CD14-positive monocyte (primary cell): ENCODE measurements around the gene NUP214. TPM values are rescaled to one million over a fixed set of nuclear protein-coding genes. Genes with fewer than 3 reads are reported as not detected.
A peak's percentile ranks its signal among the peaks of the same experiment; 100 is the strongest.

Experiments used
- DNase-seq, 3 donors: peaks; one replicate each; pipeline ENCODE4 v3.0.0-alpha.2; 2011 to 2022
- H2AFZ ChIP-seq: 2 replicates; pipeline ENCODE4 v1.6.0; 2012; ENCODE audit warnings: mild to moderate bottlenecking, low read depth, low read length, inconsistent platforms; ENCODE audit not compliant: insufficient read depth, poor library complexity, severe bottlenecking
- H3K27ac ChIP-seq, 2 donors: 1 replicate in 1 of 2; 2 replicates in 1 of 2; pipeline ENCODE4 v1.5.1; 2012 to 2013; ENCODE audit warnings: low read length in 2 of 2, control low read depth in 1 of 2, inconsistent platforms in 1 of 2, low read depth in 1 of 2, mild to moderate bottlenecking in 1 of 2
- H3K27me3 ChIP-seq, 2 donors: one replicate each; pipeline versions ENCODE4 v1.6.0 to v1.6.1; 2011 to 2013; ENCODE audit warnings: low read length in 2 of 2; ENCODE audit not compliant: control insufficient read depth in 2 of 2, insufficient read depth in 2 of 2
- H3K36me3 ChIP-seq, 2 donors: replicated peaks in 1 of 2; 1 replicate in 1 of 2; 2 replicates in 1 of 2; pipeline versions ENCODE4 v1.5.1 to v1.6.1; 2012 to 2013; ENCODE audit warnings: low read length in 2 of 2, control low read depth in 1 of 2, inconsistent platforms in 1 of 2, mild to moderate bottlenecking in 1 of 2; ENCODE audit not compliant: insufficient read depth in 2 of 2, control insufficient read depth in 1 of 2
- H3K4me1 ChIP-seq, 2 donors: 1 replicate in 1 of 2; 2 replicates in 1 of 2; pipeline versions ENCODE4 v1.5.1 to v1.6.1; 2012 to 2013; ENCODE audit warnings: low read length in 2 of 2, control low read depth in 1 of 2, inconsistent platforms in 1 of 2, mild to moderate bottlenecking in 1 of 2, moderate library complexity in 1 of 2; ENCODE audit not compliant: insufficient read depth in 2 of 2, control insufficient read depth in 1 of 2
- H3K4me2 ChIP-seq: replicated peaks from 2 replicates; pipeline ENCODE3; 2012; ENCODE audit warnings: low read length, moderate library complexity, mild to moderate bottlenecking; ENCODE audit not compliant: poor library complexity, severe bottlenecking; ENCODE audit errors: extremely low read depth
- H3K4me3 ChIP-seq, 3 experiments: fragments of 200-600 bp in 1 of 3; sonication (generic) in 1 of 3; replicated peaks in 1 of 3; 1 replicate in 2 of 3; 2 replicates in 1 of 3; pipeline ENCODE4 v1.5.1; 2011 to 2013; ENCODE audit warnings: low read length in 3 of 3, mild to moderate bottlenecking in 3 of 3, control low read depth in 2 of 3, low read depth in 2 of 3, inconsistent platforms in 1 of 3, moderate library complexity in 1 of 3
- H3K79me2 ChIP-seq: 2 replicates; pipeline ENCODE4 v1.6.0; 2012; ENCODE audit warnings: mild to moderate bottlenecking, control low read depth, inconsistent platforms, low read length, moderate library complexity; ENCODE audit not compliant: insufficient read depth
- H3K9ac ChIP-seq: 2 replicates; pipeline ENCODE4 v1.6.0; 2017; ENCODE audit warnings: low read length, mild to moderate bottlenecking; ENCODE audit not compliant: insufficient read depth, poor library complexity, severe bottlenecking
- H3K9me3 ChIP-seq, 2 donors: replicated peaks in 1 of 2; 1 replicate in 1 of 2; 2 replicates in 1 of 2; pipeline versions ENCODE4 v1.5.1 to v1.6.1; 2012 to 2013; ENCODE audit warnings: low read length in 2 of 2, control low read depth in 1 of 2; ENCODE audit not compliant: control insufficient read depth in 1 of 2, insufficient read depth in 1 of 2
- H4K20me1 ChIP-seq: 2 replicates; pipeline ENCODE4 v1.6.0; 2012; ENCODE audit warnings: mild to moderate bottlenecking, low read length, control low read depth, moderate library complexity; ENCODE audit not compliant: insufficient read depth
- H3K27ac Mint-ChIP-seq, 7 donors: one replicate each; pipeline ENCODE4 v1.8.0; 2020; ENCODE audit warnings: mild to moderate bottlenecking in 7 of 7, mixed read lengths in 7 of 7, moderate library complexity in 6 of 7, inconsistent platforms in 2 of 7
- H3K27me3 Mint-ChIP-seq, 3 donors: one replicate each; pipeline ENCODE4 v1.8.0; 2021 to 2022; ENCODE audit warnings: low read depth in 3 of 3, mild to moderate bottlenecking in 3 of 3, mixed read lengths in 3 of 3, moderate library complexity in 3 of 3, inconsistent platforms in 1 of 3
- H3K36me3 Mint-ChIP-seq, 2 donors: one replicate each; pipeline ENCODE4 v1.8.0; 2020; ENCODE audit warnings: mixed read lengths in 2 of 2, inconsistent platforms in 1 of 2, mild to moderate bottlenecking in 1 of 2
- H3K4me1 Mint-ChIP-seq: one replicate; pipeline ENCODE4 v1.8.0; 2020; ENCODE audit warnings: mild to moderate bottlenecking, mixed read lengths
- H3K4me3 Mint-ChIP-seq, 2 donors: one replicate each; pipeline ENCODE4 v1.8.0; 2020; ENCODE audit warnings: mild to moderate bottlenecking in 2 of 2, mixed read lengths in 2 of 2, moderate library complexity in 1 of 2
- H3K9me3 Mint-ChIP-seq, 7 donors: one replicate each; pipeline ENCODE4 v1.8.0; 2020 to 2022; ENCODE audit warnings: mixed read lengths in 7 of 7, mild to moderate bottlenecking in 6 of 7, moderate library complexity in 6 of 7, inconsistent platforms in 2 of 7
- CTCF ChIP-seq: fragments of 200-600 bp; IDR thresholded peaks from one replicate; pipeline ENCODE4 v1.8.0; 2022; ENCODE audit warnings: antibody characterized with exemption, mild to moderate bottlenecking
- WGBS: methylation state at CpG from one replicate; pipeline ENCODE4 v1.1.5; 2013; ENCODE audit warnings: missing lambda C conversion rate; ENCODE audit not compliant: insufficient coverage; 5-methylcytosine and 5-hydroxymethylcytosine counted together
- intact Hi-C, 2 donors: fragments of 100-400 bp; cut with micrococcal nuclease; formaldehyde crosslinking; loops; one replicate each; pipeline versions ENCODE4 v1.15.0 to v1.15.1; 2023
- polyA plus RNA-seq, 3 donors: library from polyadenylated mRNA; depleted of rRNA in 1 of 3; unstranded in 2 of 3; stranded (reverse) in 1 of 3; fragments of 300-500 nt in 2 of 3; fragments of >200 nt in 1 of 3; fragmentation: Illumina TruSeq in 2 of 3; gene quantifications; 1 replicate in 2 of 3; 2 replicates in 1 of 3; pipeline ENCODE4 v1.2.3, GENCODE V29; 2012 to 2021

NUP214 gene
- polyA plus RNA-seq, 3 donors, result 94.9 to 329 (median 214) TPM

- Mint-ChIP-seq H3K27ac (peak overlapping the region in 1 of 7 donors; percentile 22), H3K4me3 (no peak overlapping the region), H3K36me3 (peaks cover 70 to 82% of the 10 kb centered on the region in 2 donors), H3K27me3 (no peaks in the 10 kb centered on the region), H3K4me1 (peaks cover 15% of the 10 kb centered on the region), H3K9me3 (no peaks in the 10 kb centered on the region)
- H3K4me2 ChIP-seq, result no peak overlapping the region
- H3K27ac ChIP-seq, result no peak overlapping the region
- no peaks in the 10 kb centered on the region for H3K27me3 ChIP-seq
- H3K4me3 ChIP-seq, result no peak overlapping the region
- intact Hi-C loops, result no loop called here
- no peak for DNase-seq
- peaks cover 0 to 6% of the 10 kb centered on the region in 2 donors for H3K4me1 ChIP-seq
- TF ChIP-seq CTCF, result peak; percentile 55
- WGBS, result 97% methylated on average over 4 of the region's 6 CpGs
- H3K36me3 ChIP-seq, result peaks cover 59 to 97% of the 10 kb centered on the region in 2 donors
- no peaks in the 10 kb centered on the region for H3K9me3 ChIP-seq
- H3K79me2 ChIP-seq, result peaks cover 4% of the 10 kb centered on the region
- H4K20me1 ChIP-seq, result no peaks in the 10 kb centered on the region
- no peak overlapping the region for H2AFZ ChIP-seq
- no peak overlapping the region for H3K9ac ChIP-seq
Measured at GRCh38 chr9:131181091-131181681, 55.8 kb downstream of the NUP214 start.

- DNase-seq, result no peak
- Mint-ChIP-seq H3K9me3 (no peaks in the 10 kb centered on the region), H3K4me1 (no peaks in the 10 kb centered on the region), H3K27me3 (no peaks in the 10 kb centered on the region), H3K36me3 (peaks cover 79 to 88% of the 10 kb centered on the region in 2 donors), H3K4me3 (no peak overlapping the region), H3K27ac (no peak overlapping the region)
- H3K4me2 ChIP-seq, result no peak overlapping the region
- peaks cover 76 to 100% of the 10 kb centered on the region in 2 donors for H3K36me3 ChIP-seq
- peaks cover 3% of the 10 kb centered on the region for H3K79me2 ChIP-seq
- TF ChIP-seq CTCF, result no peak
- H3K9me3 ChIP-seq, result no peaks in the 10 kb centered on the region
- no CpG with 5 or more reads among the region's 3 CpGs for WGBS
- intact Hi-C loops, result no loop called here
- H2AFZ ChIP-seq, result no peak overlapping the region
- H3K4me3 ChIP-seq, result no peak overlapping the region
- H3K9ac ChIP-seq, result no peak overlapping the region
- H3K4me1 ChIP-seq, result no peaks in the 10 kb centered on the region
- H4K20me1 ChIP-seq, result no peaks in the 10 kb centered on the region
- H3K27me3 ChIP-seq, result no peaks in the 10 kb centered on the region
- no peak overlapping the region for H3K27ac ChIP-seq
Measured at GRCh38 chr9:131185924-131186323, 60.5 kb downstream of the NUP214 start.
